Activated CD4-positive, alpha-beta T cell treated with anti-CD3 and anti-CD28 coated beads for 24 hours (primary cell): Measurements from ENCODE around the gene EHBP1.
"Not testable (repeated sequence)": the region's sequence is repeated elsewhere in the genome, so short reads cannot be mapped to it uniquely, and the experiment has no call there.

Source experiments
- DNase-seq, 2 donors: peaks; one replicate each; pipeline ENCODE4 v3.0.0-alpha.2; 2020; ENCODE audit warnings: low read depth in 2 of 2

EHBP1 gene

DNA sequence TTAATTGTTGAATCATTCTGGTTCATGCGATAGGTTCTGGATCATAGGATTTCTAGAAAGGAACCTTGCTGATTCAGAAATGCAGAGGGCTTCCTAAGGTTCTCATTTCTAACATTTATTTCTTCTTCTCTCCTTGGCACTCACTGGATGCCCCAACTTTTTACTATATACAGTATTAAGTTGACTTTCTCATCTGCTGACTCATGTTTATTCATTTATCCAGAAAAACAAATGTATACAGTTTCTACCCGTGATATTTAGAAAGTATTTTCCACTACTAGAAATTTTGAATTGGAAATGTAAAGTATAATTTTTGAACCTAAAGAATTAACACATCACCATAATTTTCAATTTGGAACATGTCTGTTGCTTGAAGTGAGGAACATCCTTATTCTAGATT, 312.9 kb downstream of the EHBP1 start:
- DNase-seq: no peak

DNA sequence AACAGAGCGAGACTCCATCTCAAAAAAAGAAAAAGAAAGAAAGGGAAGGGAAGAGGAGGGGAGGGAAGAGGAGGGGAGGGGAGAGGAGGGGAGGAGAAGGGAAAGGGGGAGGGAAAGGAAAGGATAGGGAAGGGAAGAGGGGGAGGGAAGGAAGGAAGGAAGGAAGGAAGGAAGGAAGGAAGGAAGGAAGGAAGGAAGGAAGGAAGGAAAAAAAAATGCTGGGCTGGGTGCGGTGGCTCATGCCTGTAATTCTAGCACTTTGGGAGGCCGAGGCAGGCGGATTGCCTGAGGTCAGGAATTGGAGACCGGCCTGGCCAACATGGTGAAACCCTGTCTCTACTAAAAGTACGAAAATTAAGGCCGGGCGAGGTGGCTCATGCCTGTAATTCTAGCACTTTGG, 314.2 kb downstream of the EHBP1 start:
- DNase-seq: not testable (repeated sequence)

DNA sequence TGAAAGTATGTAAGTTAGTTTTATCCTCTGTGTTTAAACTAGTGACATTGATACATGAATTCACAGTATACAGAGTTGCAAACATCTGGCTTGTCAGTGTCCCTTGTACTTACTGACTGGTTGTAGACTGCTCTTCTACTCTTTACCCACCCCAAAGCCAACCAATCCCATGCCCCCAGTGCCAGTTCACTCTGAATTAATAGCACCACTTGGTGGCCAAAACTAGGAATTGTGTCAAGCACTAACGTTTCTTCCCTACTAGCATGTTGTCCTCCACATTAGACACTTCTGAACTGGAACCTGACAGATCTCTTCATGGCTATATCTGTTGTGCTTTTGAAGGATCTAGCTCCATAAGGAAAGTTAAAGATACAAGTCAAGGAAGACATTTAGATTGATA, 317.9 kb downstream of the EHBP1 start:
- DNase-seq: no peak

DNA sequence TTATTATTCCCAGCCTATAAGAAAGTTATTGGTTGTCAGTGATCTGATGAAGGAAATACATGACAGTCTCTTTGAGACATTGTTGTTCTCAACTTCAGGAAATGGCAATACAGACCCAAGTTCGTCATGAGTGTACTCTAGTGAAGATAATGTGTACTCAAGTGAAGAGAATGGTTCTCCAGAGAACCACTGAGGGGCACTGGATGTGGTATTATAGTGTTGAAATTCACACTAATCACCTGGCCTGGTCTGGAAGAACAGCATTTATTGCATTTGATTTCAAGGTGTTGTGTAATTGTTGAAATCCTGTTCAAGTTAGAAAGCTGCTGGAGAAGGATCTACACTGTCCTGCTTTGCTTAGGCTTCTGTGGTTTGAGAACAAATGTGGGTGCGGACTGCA, 321.7 kb downstream of the EHBP1 start:
- no peak for DNase-seq

DNA sequence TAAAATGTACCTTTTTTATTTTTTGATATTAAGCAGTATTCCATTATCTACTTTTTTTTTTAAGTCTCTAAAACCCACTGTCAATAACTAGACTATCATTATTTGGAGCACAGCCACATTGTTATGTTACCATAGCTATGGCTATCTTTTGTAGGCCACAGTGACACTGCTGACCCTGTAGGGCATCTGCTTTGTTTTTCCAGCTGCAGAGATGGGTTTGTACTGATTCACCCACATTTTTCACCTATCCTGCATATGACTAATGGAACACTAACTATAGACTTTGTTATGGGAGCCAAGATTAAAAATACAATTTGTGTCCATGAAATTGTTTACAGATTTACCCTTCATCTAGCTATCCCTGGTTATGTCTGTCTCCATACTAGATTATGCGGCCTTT, 323.5 kb downstream of the EHBP1 start:
- no peak for DNase-seq

DNA sequence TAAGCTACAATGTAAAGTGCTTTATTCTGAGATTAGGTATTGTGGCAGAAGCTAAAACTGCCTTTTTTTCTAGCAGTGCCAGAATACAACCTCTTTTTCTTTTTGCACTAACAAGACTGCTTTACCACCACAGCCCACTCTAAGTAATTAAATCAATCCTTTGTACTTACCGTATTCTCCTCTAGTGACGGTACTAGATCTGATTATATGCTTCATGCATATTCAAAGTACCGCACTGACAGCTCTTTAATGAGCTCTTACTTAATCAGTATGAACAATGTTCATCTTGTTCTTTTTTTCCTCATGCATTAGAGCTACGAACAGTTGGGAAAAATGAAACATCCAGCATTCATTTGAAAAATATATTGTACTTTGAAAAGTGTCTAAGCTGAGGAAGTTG, 329.0 kb downstream of the EHBP1 start:
- DNase-seq: no peak

DNA sequence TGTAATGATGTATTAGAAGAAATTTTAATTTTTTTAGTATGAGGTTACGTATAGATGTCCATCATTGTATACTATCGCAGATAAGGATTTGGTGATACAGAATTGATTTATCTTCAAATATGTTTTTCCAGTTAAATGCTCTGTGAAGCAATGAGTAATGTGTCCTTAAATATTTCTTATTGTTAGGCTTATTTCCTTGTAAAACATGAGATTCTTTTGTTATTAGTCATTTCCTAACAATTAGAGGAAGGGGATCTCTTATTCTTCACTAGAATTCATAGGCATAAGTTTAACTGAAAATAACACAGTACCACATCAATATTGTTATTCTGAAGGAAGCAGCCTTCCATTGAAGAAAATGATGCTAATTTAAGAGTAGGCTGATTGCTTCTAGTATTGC, 329.7 kb downstream of the EHBP1 start:
- DNase-seq: no peak

DNA sequence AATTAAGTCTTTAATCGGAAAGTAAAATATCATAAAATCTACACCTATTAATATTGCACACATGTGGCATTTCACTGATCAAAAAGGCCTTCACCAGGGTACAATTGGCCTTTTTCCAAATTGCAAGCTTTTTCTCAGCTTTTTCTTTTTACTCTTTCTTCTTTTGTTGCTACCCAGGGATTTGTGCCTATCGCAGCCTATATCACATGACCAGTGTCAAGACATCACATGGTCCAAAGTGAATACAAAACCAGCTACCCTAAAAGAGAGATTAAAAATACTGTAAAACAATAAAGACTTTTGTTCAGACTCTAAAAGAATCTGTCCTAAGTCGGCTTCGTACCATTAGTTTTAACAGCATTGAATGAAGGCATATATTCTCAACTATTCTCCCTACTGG, 330.1 kb downstream of the EHBP1 start:
- no peak for DNase-seq

DNA sequence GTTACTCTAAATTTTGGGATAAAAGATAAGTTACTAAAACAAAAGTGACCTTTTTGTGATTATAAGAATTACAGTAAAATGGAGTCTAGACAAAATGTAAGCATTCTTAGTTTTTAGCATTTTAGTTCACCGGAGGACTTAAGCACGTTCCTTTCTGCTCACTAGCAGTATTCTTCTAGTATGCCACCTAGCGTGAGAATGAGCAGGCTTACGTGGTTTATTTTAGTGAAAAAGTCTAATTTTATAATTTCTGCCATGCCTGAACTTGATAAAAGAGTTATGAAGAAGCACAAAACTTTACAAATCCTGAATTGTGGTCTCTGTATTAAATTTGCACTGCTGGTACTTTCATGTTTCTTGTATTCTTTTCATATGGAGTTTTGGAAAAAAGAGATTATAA, 332.5 kb downstream of the EHBP1 start:
- DNase-seq: no peak

DNA sequence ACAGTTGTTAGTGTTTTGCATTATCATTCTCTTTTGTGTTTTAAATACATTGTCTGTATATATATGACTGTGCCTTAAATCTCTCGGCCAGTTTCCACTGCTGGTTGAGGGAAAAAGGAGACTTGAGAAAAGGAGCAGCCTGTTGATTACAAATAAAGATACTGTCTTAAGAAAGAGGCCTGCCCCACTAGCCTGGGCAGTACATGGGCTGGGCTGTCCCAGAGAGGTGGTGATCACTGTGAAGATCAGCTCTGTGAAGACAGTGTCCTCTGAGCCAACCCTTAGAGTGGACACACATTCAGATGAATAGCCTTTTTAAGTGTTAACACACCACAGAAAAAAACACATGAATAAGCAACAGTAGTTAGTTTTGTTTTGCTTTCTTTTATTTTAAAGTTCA, 335.1 kb downstream of the EHBP1 start:
- no peak for DNase-seq

DNA sequence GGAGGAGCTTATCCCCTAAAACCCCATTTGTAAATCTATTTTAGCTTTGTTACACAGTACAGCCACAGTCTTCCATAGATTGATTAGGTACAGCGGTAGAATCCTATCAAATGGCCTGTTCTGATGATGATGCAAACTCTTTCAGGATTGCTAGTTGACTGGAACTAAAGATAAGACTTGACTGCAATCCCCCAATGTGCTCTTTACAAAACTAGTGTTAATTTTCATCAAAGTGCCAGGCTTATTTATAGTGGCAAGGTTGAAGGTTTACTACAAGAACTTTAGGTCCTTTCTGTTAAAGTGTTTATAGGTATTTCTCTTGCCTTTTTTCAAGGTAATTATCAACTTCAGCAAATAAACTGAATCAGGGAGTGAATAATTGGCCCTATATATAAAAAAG, 336.1 kb downstream of the EHBP1 start:
- DNase-seq: no peak

DNA sequence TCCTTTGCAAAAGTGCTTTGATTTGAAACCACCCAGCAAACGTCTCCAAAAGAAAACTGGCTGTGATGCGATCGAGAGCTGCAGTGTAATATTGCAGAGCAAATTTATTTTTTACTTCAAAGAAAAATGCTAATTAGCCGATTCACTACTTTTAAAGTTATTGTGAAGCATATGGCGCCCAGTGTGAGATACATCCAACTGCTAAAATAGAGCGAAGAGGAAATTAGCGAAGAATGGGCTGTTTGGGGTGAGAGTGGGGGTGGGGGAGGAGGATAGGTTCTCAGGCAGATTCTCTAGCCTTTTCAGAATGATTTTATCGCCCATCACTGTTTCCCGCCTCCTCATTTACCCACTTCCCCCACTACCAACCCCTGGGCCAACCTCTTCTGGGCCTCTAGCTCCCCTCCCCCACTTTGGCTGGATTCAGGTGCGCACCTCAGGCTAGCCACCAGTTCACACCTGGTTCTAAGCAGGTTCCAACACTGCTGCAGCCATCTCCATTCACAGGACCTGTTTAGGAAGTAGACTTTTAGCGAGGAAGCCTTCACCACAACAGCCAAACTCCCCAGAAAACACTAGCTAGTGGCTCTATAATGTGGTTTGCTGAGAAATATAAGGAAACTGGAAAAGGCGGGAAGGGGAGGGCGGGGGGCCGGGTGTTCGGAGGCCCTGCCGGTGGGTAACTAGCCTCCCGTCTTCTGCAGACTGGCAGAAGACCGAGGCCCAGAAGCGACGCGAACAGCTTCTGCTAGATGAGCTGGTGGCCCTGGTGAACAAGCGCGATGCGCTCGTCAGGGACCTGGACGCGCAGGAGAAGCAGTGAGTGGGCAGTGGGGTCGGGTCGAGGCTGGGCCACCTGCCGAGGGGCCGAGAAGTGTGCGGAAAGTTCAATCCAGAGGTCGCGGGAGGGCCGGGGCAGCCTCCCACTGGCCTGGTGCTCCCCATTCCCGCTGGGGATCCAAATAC, 339.1 kb downstream of the EHBP1 start:
- DNase-seq: no peak

DNA sequence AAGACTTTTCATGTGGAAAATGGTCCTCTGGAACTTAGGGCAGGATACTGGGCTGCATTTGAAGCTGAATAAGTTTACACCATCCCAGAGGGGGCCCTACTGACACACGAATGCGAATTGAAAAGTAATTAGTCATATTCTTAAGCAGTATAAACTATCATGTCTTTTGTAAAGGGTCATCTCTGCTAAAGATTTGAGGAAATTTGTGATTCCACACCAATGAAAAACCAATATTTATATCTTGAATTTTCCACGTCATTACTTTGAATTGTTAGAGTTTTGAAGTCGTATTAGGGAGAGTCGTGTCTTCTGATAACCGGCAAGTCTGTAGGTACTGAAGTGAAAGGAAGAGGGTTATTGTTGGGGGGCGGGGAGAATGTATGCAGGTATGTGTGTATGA, 341.0 kb downstream of the EHBP1 start:
- DNase-seq: no peak

DNA sequence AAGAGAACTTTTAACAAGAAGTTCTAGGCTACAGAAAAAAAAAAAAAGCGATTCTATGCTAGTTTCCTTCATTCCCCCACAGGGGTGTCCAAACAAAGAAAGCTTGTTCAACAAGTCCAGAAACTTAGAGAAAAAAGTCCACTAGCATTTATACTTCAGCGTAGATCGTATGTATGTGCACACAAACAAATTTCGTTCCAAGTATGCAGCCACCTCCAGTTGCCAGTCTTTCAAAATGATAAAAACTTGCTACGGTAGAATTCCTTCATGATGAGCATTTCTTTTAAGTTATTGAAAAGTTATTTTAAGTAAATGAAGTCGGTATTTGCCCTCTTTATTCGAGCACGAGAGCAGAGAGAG, 341.4 kb downstream of the EHBP1 start:
- DNase-seq: no peak

DNA sequence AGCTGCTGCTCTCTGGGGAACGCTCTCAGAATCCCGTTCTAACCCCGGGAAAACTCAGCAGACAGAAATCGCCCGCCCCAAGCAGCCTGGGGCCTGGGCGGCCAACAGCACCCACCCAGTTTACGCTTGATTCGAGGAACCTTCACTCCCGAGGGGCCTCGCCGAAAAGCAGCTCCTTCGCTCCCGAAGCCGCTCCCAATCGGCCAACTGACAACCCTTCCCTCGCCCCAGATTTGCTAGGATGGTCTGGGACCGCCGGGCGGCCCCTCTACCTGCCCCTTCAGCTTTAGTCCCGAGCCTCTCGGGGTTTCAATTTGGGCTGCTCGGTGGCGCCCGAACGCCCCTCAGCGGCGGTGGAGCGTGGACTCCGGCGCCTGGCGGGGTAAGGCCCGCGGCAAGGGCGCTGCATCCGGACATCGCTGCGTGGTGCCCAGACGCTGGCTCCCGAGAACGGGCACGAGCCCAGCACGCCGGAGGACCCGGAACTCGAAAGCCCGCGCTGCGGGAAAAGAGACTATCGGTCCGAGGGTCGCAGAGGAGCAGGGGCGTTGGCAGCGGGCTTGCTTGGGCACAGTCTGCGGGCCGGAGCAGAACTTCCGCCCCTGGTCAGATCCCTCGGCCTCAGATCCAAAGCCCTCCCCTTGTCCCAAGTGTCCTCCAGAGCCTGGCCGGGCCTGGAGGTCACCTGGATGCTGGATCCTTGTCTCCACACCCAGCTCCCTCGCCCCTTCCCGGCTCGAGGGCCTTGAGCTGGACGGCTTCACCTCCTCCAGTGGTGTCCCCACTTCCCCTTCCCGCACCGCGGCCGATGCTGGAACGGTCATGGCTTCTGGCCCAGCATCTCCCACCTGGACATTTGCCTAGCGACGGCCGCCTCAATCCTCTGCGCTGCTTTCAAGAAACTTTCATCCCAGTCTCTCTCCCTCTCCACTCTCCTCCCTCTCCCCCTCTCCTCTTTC, 342.1 kb downstream of the EHBP1 start:
- no peak for DNase-seq

DNA sequence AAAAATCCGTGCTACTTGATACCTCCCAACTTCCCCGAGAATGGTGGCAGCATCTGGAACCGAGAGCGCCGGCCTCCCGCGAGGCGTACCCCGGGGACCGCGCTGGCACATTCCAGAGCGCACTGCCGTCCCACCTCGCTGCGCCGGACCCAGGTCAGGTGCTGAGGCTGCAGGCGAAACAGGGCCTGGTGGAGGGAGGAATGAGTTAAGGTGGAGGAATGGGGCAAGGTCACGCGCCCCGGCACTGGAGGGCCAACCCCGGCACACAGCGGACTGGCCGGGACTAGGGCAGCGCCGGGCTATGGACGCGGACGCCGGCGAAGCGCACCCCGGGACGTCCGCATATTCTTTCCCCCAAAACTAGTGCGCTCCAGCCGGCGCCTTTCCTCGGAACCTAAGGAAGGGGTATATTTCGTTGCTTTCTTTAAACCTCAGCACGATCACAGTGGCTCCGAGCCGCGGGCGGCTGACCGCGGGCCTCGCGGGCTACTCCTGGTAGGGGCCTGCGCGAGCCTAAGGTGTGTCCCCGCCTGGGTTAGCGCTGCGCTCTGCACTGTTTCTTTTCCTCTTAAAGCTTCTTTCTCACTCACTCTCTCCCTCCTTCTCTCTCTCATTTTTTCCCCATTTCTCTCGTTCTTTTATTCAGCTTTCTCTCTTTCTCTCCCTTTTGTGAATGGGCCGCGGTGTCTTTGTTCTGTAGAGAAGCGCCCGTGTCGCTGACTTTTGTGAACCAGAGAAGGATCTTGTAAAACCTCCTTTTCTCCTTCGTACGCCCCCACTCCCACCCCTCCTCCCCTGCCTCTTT, 343.1 kb downstream of the EHBP1 start:
- no peak for DNase-seq

DNA sequence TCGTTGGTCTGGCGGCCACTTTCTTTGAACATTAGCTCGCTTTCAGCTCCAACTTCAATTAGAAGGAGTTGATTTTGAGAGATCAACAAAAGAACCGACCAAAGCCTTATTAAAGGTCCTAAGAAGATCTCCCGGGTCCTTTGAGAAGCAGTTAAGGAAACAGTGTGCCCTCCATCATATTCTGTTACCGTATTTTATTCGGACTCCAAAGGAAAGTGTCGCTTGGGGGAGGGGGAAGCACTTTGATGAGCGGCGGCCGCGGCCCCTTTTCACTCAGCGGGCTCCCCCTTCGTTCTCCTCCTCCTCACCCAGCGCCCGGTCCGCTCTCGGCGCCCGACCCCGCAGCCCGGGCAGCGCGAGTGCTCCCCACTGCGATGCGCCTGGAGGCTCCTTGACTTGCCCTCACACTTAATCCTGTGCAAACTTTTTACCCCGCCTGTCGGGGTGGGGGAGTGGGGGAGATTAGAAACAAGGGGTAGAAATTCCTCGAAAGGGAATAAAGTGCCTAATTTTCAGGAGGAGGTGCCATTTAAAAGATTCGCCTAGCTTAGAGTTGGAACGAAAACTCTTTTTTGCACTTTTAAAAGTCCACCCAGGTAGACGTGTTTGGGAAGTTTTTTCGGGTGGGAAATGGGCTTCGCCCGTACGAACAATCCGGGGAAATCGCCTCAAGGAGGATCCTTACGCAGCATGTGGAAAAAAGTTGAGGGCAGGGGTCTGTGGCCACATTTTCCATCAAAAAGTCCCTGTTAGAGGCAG, 343.9 kb downstream of the EHBP1 start:
- DNase-seq: no peak

DNA sequence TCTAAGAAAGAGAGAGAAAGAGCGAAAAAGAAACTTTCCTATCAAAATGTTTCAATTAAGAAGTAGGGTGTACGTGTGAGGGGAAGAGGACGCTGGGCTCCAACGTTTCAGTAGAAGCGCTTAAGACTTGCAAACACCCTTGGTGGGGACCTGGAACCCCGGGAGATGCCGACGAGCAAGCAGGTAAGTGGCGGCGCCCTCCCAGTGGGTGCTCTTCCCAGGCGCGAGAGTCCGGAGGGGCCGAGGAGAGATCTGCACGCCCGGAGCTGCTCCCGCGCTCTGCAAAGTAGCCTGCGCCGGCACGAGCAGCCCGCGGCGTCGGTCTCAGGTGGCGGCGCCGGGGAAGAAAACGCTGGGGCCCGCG, 344.4 kb downstream of the EHBP1 start:
- DNase-seq: no peak

DNA sequence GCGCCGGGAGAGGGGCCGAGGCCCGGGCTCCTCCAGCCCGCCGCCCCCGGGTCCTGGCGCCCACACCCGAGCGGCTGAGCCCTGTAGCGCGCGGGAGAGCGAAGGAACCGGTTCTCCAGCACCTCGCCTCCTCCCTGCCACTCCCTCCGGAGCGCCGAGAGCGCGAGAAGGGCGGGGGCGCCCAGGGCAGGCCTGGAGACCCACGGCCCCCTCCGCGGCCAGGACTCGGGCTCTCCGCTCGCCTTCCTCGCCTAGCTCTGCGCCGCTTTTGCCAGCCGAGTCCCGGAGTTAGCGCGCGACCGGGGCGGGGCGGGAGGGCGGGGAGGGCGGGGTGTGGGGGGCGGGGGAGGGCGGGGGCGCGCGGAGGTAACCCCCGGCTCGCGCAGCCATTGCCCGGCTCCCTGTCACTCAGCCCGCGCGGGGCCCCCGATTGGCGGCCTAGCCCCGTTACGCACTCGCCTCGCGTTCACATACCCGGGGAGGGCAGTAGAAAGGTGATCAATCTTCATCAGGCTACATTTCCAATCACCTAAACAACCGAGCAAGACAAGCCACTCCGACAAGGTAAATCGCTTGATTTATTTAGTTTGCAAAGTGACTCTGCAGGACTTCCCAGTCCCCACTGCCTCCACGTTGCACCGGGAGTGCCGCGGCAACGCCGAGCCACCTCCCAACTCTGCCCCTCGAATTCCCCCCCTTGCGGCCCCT, 345.0 kb downstream of the EHBP1 start, which contains the start of gene OTX1:
Gene OTX1, plus strand, starts transcription at position 497 of the 708 bp plus-strand sequence. CDS start 2,161 bp downstream, outside the sequence.
- DNase-seq: peak in 1 of 2 donors; percentile 32

DNA sequence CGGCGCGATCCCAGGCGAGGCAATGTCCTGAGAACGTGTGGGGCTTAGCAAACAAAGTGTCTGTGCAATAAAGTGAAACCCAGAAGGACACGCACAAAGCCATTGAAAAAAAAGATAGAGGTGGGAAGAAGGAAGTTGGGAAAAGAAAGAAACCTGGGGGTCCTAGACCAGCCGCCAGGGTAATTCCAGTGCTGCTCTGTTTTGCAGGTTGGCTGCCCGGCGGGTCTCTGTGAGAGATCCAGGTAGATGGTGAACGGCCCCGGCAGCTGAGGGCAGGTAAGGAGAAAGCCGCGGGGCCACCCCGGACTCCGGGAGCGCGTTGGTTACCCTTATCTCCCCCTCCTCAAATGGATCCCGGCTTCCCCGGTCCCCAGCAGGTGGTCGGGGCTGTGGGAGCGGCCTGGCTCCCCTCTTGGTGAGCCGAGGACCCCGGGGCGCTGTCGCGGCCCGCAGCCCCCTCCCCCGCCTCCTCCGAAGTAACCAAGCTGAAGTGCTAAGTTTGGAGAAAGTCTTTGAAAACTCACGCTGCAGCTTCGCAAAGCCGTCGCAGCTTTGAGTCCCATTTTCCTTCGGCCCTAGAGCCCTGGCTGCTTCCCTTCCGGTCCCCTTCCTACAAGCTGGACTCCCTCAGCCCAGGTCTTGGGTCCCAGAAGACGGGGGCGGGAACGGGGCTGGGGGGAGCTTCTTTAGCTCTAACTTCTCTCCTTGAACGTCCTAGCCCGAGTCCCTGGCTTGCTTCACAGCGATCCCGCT, 345.7 kb downstream of the EHBP1 start:
- no peak for DNase-seq
